SU-DHL-6 (cell line): ENCODE data around the gene AKIRIN2.

Source experiments
- H2AFZ ChIP-seq: fragments of 200-600 bp; sonication (generic); 2 replicates; pipeline ENCODE4 v1.6.1; 2014; ENCODE audit warnings: low read depth, mild to moderate bottlenecking, moderate library complexity, mixed read lengths, antibody characterized with exemption, low read length; ENCODE audit not compliant: severe bottlenecking
- H3F3A ChIP-seq: fragments of 200-600 bp; shearing (Covaris generic); 2 replicates; pipeline ENCODE4 v1.6.0; 2016; ENCODE audit warnings: antibody characterized with exemption, mild to moderate bottlenecking; ENCODE audit not compliant: insufficient read depth
- H3K27ac ChIP-seq: fragments of 200-600 bp; sonication (generic); 2 replicates; pipeline ENCODE4 v1.5.1; 2016; ENCODE audit warnings: low read depth, mild to moderate bottlenecking, low read length, moderate library complexity, mixed read lengths
- H3K27me3 ChIP-seq: fragments of 200-600 bp; sonication (generic), shearing (Covaris generic); 2 replicates; pipeline ENCODE4 v1.6.0; 2014; ENCODE audit warnings: mild to moderate bottlenecking, low read length
- H3K36me3 ChIP-seq: fragments of 200-600 bp; sonication (generic); 2 replicates; pipeline ENCODE4 v1.6.1; 2014; ENCODE audit warnings: mild to moderate bottlenecking, low read length, mixed read lengths
- H3K4me2 ChIP-seq: fragments of 300-600, 200-600 bp; shearing (Covaris generic), sonication (generic); 2 replicates; pipeline ENCODE4 v1.6.0; 2014; ENCODE audit warnings: low read length, low read depth, mild to moderate bottlenecking; ENCODE audit not compliant: poor library complexity, severe bottlenecking
- H3K4me3 ChIP-seq: fragments of 200-600 bp; sonication (generic); 2 replicates; pipeline ENCODE4 v1.5.1; 2014; ENCODE audit warnings: antibody characterized with exemption, low read length, mild to moderate bottlenecking, mixed read lengths; ENCODE audit not compliant: insufficient read depth, poor library complexity, severe bottlenecking
- H3K79me2 ChIP-seq: fragments of 200-600 bp; sonication (generic); 2 replicates; pipeline ENCODE4 v1.6.1; 2014; ENCODE audit warnings: mild to moderate bottlenecking, low read length, moderate library complexity; ENCODE audit not compliant: insufficient read depth
- H3K9ac ChIP-seq: fragments of 200-600 bp; sonication (generic); 2 replicates; pipeline ENCODE4 v1.7.0; 2014; ENCODE audit warnings: mild to moderate bottlenecking, low read length
- H3K9me2 ChIP-seq: fragments of 200-600 bp; sonication (generic); replicated peaks from 2 replicates; pipeline ENCODE4 v1.6.1; 2014; ENCODE audit warnings: low read length; ENCODE audit not compliant: insufficient read depth
- H3K9me3 ChIP-seq: fragments of 200-600 bp; sonication (generic); 2 replicates; pipeline ENCODE4 v1.6.1; 2014; ENCODE audit warnings: low read length, mixed read lengths; ENCODE audit not compliant: insufficient read depth
- H4K20me1 ChIP-seq: fragments of 200-600 bp; sonication (generic); 2 replicates; pipeline ENCODE4 v1.6.1; 2014; ENCODE audit warnings: low read depth, mild to moderate bottlenecking, antibody characterized with exemption, low read length, moderate library complexity, mixed read lengths
- EZH2phosphoT487 ChIP-seq: fragments of 200-600 bp; sonication (generic), shearing (Covaris generic); conservative IDR thresholded peaks from 2 replicates; pipeline ENCODE4 v1.6.1; 2018; ENCODE audit warnings: mild to moderate bottlenecking, antibody characterized with exemption, low read length, moderate library complexity, mixed read lengths
- TF ChIP-seq, protein P1 (sequence below): fragments of 200-600 bp; sonication (generic); IDR thresholded peaks from one replicate; pipeline ENCODE4 v1.5.1; 2017; ENCODE audit warnings: antibody characterized with exemption, mild to moderate bottlenecking, low read length, moderate library complexity; ENCODE audit not compliant: insufficient read depth, poor library complexity, severe bottlenecking

The AKIRIN2 gene

DNA sequence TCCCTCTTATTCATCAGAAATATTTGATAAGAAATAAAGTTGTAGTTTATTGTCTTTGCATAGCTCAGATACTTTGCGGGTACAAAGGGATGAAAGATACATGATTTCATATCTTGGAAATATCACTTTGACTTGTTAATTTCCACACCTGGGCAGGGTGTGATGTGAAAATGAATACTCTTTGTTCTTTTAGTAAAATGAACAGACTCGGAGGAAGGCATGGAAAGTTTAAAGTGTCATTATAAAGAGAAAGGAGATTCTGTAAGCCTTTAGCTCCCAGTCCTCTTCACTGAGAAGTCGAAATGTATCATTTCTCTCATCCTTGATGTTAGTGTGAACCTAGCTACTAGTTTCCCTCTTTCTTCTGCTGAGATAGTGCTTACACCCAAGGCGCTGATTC lies 36.7 kb upstream of the AKIRIN2 start:
- no peak overlapping the region for H3K27ac ChIP-seq
- H3K4me2 ChIP-seq, result no peak overlapping the region
- H3K36me3 ChIP-seq, result no peaks in the 10 kb centered on the region
- H3K4me3 ChIP-seq, result no peak overlapping the region
- H3K79me2 ChIP-seq, result no peaks in the 10 kb centered on the region
- H3K9me3 ChIP-seq, result no peaks in the 10 kb centered on the region
- no peaks in the 10 kb centered on the region for H3K9me2 ChIP-seq
- no peaks in the 10 kb centered on the region for H3F3A ChIP-seq
- no peaks in the 10 kb centered on the region for H4K20me1 ChIP-seq
- no peak overlapping the region for H2AFZ ChIP-seq
- H3K9ac ChIP-seq, result no peak overlapping the region
- TF ChIP-seq, protein P1, sequence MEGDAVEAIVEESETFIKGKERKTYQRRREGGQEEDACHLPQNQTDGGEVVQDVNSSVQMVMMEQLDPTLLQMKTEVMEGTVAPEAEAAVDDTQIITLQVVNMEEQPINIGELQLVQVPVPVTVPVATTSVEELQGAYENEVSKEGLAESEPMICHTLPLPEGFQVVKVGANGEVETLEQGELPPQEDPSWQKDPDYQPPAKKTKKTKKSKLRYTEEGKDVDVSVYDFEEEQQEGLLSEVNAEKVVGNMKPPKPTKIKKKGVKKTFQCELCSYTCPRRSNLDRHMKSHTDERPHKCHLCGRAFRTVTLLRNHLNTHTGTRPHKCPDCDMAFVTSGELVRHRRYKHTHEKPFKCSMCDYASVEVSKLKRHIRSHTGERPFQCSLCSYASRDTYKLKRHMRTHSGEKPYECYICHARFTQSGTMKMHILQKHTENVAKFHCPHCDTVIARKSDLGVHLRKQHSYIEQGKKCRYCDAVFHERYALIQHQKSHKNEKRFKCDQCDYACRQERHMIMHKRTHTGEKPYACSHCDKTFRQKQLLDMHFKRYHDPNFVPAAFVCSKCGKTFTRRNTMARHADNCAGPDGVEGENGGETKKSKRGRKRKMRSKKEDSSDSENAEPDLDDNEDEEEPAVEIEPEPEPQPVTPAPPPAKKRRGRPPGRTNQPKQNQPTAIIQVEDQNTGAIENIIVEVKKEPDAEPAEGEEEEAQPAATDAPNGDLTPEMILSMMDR, result no peak
- TF ChIP-seq EZH2phosphoT487, result no peak
- no peaks in the 10 kb centered on the region for H3K27me3 ChIP-seq

DNA sequence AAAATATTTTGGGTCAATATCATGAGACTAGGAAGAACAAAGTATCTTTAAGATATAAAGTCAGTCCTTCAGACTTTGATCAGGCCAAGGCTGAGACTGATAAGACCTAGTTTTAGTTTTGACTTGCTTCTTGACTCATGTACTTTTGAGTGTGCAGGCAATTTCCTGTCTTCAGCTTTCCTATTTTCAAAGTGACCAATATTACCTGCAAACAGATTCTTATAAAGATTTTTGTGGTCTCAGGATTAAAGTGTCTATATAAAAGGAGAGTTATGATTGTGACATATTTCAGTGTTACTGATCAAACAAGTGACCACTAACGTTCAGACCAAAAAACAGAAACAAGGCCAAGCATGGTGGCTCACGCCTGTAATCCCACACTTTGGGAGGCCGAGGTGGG lies 36.0 kb upstream of the AKIRIN2 start:
- H3K79me2 ChIP-seq, result no peaks in the 10 kb centered on the region
- no peaks in the 10 kb centered on the region for H3K9me3 ChIP-seq
- no peak overlapping the region for H2AFZ ChIP-seq
- H3K27ac ChIP-seq, result no peak overlapping the region
- TF ChIP-seq, protein P1, result no peak
- no peak for TF ChIP-seq EZH2phosphoT487
- no peak overlapping the region for H3K4me2 ChIP-seq
- no peaks in the 10 kb centered on the region for H4K20me1 ChIP-seq
- no peaks in the 10 kb centered on the region for H3K36me3 ChIP-seq
- no peaks in the 10 kb centered on the region for H3F3A ChIP-seq
- H3K4me3 ChIP-seq, result no peak overlapping the region
- no peaks in the 10 kb centered on the region for H3K9me2 ChIP-seq
- H3K9ac ChIP-seq, result no peak overlapping the region
- no peaks in the 10 kb centered on the region for H3K27me3 ChIP-seq

DNA sequence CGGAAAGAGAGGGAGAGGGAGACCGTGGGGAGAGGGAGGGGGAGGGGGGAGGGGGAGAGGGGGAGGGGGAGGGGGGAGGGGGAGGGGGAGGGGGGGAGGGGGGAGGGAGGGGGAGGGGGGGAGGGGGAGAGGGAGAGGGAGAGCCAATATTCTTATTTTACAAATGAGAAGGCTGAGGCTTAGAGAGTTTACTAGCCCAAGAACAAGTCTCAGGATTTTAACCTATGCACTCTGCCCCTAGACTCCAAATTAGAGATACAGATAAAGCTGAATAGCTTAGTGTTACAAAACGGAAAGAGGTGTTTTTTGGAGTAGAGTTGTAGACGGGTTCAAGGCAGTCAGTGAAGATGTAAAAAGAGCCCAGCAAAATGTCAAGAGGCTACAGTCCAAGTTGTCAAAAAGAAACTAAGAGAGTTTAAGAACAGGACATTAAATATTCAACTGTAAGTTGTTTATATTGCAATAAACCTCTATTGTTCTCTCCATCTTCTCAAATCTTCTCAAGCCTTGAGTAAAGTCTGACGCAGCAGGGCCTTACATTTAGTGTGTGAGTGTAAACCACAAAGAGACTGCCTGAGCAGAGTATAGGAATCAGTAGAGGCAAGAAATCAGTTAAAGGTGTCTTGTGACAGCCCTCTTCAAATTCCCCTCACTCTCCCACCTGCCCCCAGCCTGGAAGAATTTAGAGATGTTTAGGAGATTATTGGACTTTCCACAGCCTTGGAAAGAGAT lies 34.9 kb upstream of the AKIRIN2 start:
- Histone ChIP-seq H3K4me2 (no peak overlapping the region), H3F3A (no peaks in the 10 kb centered on the region), H3K79me2 (no peaks in the 10 kb centered on the region), H4K20me1 (no peaks in the 10 kb centered on the region), H3K27ac (no peak overlapping the region), H2AFZ (no peak overlapping the region), H3K9me2 (no peaks in the 10 kb centered on the region), H3K9ac (no peak overlapping the region), H3K36me3 (no peaks in the 10 kb centered on the region), H3K4me3 (no peak overlapping the region), H3K9me3 (no peaks in the 10 kb centered on the region), H3K27me3 (no peaks in the 10 kb centered on the region)
- no peak for TF ChIP-seq EZH2phosphoT487
- TF ChIP-seq, protein P1, result no peak
